WTC11 (cell line): ENCODE results near the gene TMEM89.

Experiments
- CBFB ChIP-seq: sonication (generic); formaldehyde crosslinking; IDR thresholded peaks from 2 replicates; pipeline ENCODE4 v1.8.1; 2022; ENCODE audit warnings: mild to moderate bottlenecking, low read depth, missing genetic modification reagents
- MLX ChIP-seq: sonication (generic); formaldehyde crosslinking; IDR thresholded peaks from 2 replicates; pipeline ENCODE4 v1.8.1; 2023; ENCODE audit warnings: mild to moderate bottlenecking, missing genetic modification reagents, moderate library complexity
- TF ChIP-seq, protein P1 (sequence below): fragments of 200-600 bp; IDR thresholded peaks from 2 replicates; pipeline ENCODE4 v1.8.0; 2022; ENCODE audit warnings: antibody characterized with exemption

DNA sequence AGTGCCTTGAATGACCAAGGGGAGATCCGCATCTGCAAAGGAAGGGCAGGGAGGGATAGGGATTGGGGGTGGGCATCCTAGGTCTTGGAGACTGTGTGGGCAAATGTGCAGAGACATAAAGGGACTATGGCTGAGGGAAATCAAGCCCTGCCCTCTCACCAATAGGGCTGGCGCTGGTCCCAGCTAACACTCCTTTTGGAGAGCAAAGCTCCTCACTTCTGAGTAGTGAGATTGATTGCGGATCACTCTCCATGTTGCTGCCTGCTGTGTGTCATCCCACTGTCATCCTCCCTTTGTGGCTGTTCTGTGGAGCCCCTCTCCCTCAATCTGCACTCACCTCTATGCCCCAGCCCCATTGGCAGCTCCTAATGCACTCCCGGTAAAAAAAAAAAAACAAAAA lies 43.4 kb upstream of the TMEM89 start:
- TF ChIP-seq, protein P1, sequence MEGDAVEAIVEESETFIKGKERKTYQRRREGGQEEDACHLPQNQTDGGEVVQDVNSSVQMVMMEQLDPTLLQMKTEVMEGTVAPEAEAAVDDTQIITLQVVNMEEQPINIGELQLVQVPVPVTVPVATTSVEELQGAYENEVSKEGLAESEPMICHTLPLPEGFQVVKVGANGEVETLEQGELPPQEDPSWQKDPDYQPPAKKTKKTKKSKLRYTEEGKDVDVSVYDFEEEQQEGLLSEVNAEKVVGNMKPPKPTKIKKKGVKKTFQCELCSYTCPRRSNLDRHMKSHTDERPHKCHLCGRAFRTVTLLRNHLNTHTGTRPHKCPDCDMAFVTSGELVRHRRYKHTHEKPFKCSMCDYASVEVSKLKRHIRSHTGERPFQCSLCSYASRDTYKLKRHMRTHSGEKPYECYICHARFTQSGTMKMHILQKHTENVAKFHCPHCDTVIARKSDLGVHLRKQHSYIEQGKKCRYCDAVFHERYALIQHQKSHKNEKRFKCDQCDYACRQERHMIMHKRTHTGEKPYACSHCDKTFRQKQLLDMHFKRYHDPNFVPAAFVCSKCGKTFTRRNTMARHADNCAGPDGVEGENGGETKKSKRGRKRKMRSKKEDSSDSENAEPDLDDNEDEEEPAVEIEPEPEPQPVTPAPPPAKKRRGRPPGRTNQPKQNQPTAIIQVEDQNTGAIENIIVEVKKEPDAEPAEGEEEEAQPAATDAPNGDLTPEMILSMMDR = no peak
- TF ChIP-seq CBFB (no peak), MLX (CRISPR knock-in tag) (no peak)
